ENCODE data around the gene IFITM10. TPM values are rescaled to one million over a fixed set of nuclear protein-coding genes. Genes with fewer than 3 reads are reported as not detected.

IFITM10 gene
- total RNA-seq: 0.44 and 1.6 TPM in 2 replicates

DNA sequence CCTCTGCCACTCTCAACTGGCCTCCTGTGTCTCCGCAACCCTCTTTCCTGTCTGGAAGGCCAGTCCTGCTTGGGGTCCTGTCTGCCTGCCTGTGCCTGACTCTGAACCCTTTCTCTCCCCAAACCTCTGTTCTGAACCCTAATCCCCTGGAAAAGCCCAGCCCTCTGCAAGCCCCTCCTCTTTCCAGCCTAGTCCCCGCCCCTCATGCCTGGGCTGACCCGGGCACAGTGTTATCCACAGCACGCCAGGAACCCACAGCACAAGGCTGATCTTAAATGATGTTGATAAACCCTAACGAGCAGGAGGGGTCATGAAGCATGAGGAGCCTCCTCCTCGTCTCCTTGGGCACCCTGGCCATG lies at the start of gene IFITM10:
Gene IFITM10, minus strand, starts transcription at position 115 of the 359 bp plus-strand sequence. CDS start 153 bp downstream, outside the sequence.

DNA sequence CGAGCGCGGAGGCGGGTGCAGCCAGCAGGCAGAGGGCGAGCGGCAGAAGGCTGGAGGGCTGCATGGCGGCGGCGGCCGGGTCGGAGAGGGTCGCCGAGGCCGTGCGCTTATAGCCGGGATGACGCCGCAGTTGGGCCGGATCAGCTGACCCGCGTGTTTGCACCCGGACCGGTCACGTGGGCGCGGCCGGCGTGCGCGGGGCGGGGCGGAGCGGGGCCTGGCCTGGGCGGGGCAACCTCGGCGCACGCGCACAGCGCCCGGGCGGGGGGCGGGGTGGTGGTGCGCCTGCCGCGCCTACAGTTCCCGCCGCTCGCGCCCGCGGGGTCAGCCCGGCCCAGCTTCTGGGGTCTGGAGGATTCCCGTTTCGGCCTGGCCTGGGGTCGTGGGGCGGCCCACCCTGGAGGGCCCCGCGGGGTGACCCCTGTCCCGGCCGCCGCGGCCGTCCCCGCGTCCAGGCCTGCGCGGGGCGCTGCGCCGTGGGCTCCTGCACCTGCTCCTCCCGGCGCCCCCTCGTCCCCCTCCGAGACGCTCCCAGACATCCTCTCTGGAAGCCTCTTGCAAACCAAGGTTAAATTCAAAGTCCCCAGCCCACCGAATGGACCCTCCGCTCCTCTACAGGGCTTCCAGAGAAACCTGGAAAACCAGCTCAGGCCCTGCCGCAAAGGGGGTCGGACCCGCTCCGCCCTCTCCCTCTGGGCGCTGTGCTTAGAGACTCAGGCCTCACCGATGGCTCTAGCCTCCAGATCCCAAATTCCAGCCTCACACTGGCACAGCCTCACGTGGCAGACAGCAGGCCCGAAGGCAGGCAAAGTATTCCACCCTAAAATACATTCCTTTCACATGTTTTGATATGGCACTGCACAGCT lies 13.6 kb upstream of the IFITM10 start, which contains the start of gene CTSD:
Gene CTSD, minus strand, starts transcription at position 132 of the 866 bp plus-strand sequence. Its CDS starts 68 bp downstream, at position 64.

GRCh38 chr11:1696608-1697570 lies 53.5 kb downstream of the IFITM10 start, which contains the start of gene KRTAP5-6:
Gene KRTAP5-6 (plus strand): TSS chr11:1697195. CDS start chr11:1697246, 51 bp downstream.

Other genes starting within 250 kb of the IFITM10 start
- 0.05 TPM in 1 of 2 replicates, not detected in the other for gene DUSP8, start 178.3 kb downstream of the IFITM10 start, total RNA-seq
- not detected in 2 replicates for gene KRTAP5-1, start 165.3 kb downstream of the IFITM10 start, total RNA-seq
- not detected in 2 replicates for gene KRTAP5-2, start 152.3 kb downstream of the IFITM10 start, total RNA-seq
- not detected in 2 replicates for gene KRTAP5-3, start 142.1 kb downstream of the IFITM10 start, total RNA-seq
- not detected in 2 replicates for gene KRTAP5-4, start 128.5 kb downstream of the IFITM10 start, total RNA-seq
- not detected in 2 replicates for gene KRTAP5-5, start 120.8 kb downstream of the IFITM10 start, total RNA-seq
- gene KRTAP5-6, start 53.4 kb downstream of the IFITM10 start, total RNA-seq: not detected in 2 replicates
- 454 and 486 TPM in 2 replicates for gene CTSD, start 13.3 kb upstream of the IFITM10 start, total RNA-seq
- gene SYT8, start 84.4 kb upstream of the IFITM10 start, total RNA-seq: not detected in 2 replicates
- not detected in 2 replicates for gene TNNI2, start 88.4 kb upstream of the IFITM10 start, total RNA-seq
- 238 and 277 TPM in 2 replicates for gene LSP1, start 102.5 kb upstream of the IFITM10 start, total RNA-seq
- not detected in 2 replicates for gene PRR33, start 141.3 kb upstream of the IFITM10 start, total RNA-seq
- gene TNNT3, start 169.1 kb upstream of the IFITM10 start, total RNA-seq: 2.9 and 7.9 TPM in 2 replicates
- 1.9 and 2.2 TPM in 2 replicates for gene MRPL23, start 196.7 kb upstream of the IFITM10 start, total RNA-seq
- 1,186 and 1,727 TPM in 2 replicates for gene H19, start 247.2 kb upstream of the IFITM10 start, total RNA-seq

All from cardiac ventricle fibroblast (primary cell).